HEK293 (cell line): ENCODE results near the gene UFD1.

Experiments used
- BCL11A ChIP-seq: fragments of 450-650 bp; formaldehyde crosslinking; IDR thresholded peaks from 2 replicates; pipeline ENCODE4 v1.5.1; 2016; ENCODE audit warnings: low read depth, missing biosample characterization, missing genetic modification characterization
- CTCF ChIP-seq: fragments of 450-650 bp; formaldehyde crosslinking; IDR thresholded peaks from 2 replicates; pipeline ENCODE4 v1.5.1; 2016; ENCODE audit warnings: missing biosample characterization, missing genetic modification characterization
- REST ChIP-seq: fragments of 450-650 bp; formaldehyde crosslinking; IDR thresholded peaks from 2 replicates; pipeline ENCODE4 v1.5.1; 2016; ENCODE audit warnings: missing biosample characterization, missing genetic modification characterization
- YY1 ChIP-seq: fragments of 450-650 bp; formaldehyde crosslinking; IDR thresholded peaks from 2 replicates; pipeline ENCODE4 v1.5.1; 2018; ENCODE audit warnings: missing biosample characterization, missing genetic modification characterization
- ZNF132 ChIP-seq: fragments of 450-650 bp; formaldehyde crosslinking; IDR thresholded peaks from 2 replicates; pipeline ENCODE4 v1.5.1; 2017; ENCODE audit warnings: missing biosample characterization, missing genetic modification characterization, borderline replicate concordance
- ZNF148 ChIP-seq: fragments of 450-650 bp; formaldehyde crosslinking; IDR thresholded peaks from 2 replicates; pipeline ENCODE4 v1.5.0; 2017; ENCODE audit warnings: missing biosample characterization, missing genetic modification characterization, borderline replicate concordance
- ZNF513 ChIP-seq: fragments of 450-650 bp; IDR thresholded peaks from 2 replicates; pipeline ENCODE4 v1.5.1; 2018; ENCODE audit warnings: missing biosample characterization, missing genetic modification characterization
- ZNF629 ChIP-seq: fragments of 450-650 bp; formaldehyde crosslinking; IDR thresholded peaks from 2 replicates; pipeline ENCODE4 v1.5.1; 2017; ENCODE audit warnings: missing biosample characterization, missing genetic modification characterization
- ZNF704 ChIP-seq: fragments of 450-650 bp; formaldehyde crosslinking; IDR thresholded peaks from 2 replicates; pipeline ENCODE4 v1.5.1; 2016; ENCODE audit warnings: missing biosample characterization, missing genetic modification characterization

GRCh38 chr22:19467912-19468311, 11.1 kb downstream of the UFD1 start:
- TF ChIP-seq ZNF704 (tag by site-specific recombination) (no peak), CTCF (tag by site-specific recombination) (no peak), YY1 (tag by site-specific recombination) (no peak), ZNF513 (no peak), ZNF148 (tag by site-specific recombination) (no peak), BCL11A (tag by site-specific recombination) (no peak), ZNF629 (tag by site-specific recombination) (no peak), ZNF132 (tag by site-specific recombination) (no peak), REST (tag by site-specific recombination) (no peak)
